HG02970 (cell line): ENCODE results near the gene MNT.
A peak's percentile ranks its signal among the peaks of the same experiment; 100 is the strongest.

Source experiments
- ATAC-seq: cut with Tn5 transposase; IDR thresholded peaks from one replicate; pipeline ENCODE4 v1.9.1; 2021; ENCODE audit warnings: mild to moderate bottlenecking, moderate library complexity, moderate number of reproducible peaks; ENCODE audit not compliant: unreplicated experiment, low FRiP score

MNT gene

GRCh38 chr17:2397247-2398171 is 3.4 kb downstream of the MNT start:
- no peak for ATAC-seq

DNA sequence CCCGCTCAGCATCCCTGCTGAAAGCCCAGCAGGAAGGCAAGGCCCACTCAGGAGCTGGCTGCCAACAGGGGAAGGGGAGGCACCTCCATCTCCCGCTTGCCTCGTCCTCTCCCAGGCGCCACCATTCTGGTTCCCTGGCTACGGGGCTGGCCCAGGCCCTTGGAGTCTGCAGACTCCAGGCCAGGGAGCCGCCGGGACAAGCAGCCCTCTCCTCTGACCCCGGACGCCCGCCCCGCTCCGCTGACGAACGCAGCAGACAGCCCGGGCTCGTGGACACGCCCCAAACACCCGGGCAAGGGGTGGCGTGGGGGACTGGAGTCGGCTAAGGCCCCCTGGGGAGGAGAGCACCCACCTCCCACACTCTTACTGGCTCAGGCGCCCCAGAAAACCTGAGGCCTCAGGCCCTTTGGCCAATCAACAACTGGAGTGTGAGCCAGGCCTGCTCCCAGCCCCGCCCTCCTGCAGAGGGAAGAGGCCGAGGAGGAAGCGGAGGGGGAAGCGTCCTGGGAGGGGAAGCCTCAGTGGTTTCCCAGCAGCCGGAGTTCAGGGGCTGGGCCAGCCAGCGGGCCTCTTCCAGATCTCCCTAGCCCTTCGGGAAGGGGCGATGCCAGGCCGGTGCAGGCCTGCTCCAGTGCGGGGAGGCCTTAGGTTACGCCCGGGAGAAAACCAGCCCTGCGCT is 4.2 kb downstream of the MNT start:
- no peak for ATAC-seq

GRCh38 chr17:2396192-2396567 is 4.7 kb downstream of the MNT start:
- no peak for ATAC-seq

- no peak for ATAC-seq
Measured at GRCh38 chr17:2395258-2396181, 5.3 kb downstream of the MNT start.

DNA sequence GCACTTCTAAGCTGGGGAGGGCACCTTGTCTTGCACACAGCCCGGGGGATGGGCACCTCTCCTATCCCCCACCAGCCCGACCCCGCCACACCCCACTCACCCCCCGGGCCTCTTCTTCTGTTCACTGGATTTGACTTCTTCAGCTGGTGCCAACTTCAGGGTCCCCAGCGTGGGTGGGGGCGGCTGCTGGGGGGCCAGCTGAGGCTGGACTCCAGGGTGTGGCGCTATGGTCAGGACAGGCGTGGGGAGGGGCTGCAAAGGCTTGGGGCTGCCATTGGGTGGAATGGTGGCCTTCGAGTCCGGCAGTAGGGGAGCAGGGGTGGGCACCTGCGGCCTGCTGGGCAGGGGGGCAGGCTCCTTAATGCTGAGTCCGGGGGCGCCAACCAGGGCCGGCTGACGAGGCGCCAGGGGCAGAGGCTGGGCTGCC is 6.1 kb downstream of the MNT start:
- no peak for ATAC-seq

DNA sequence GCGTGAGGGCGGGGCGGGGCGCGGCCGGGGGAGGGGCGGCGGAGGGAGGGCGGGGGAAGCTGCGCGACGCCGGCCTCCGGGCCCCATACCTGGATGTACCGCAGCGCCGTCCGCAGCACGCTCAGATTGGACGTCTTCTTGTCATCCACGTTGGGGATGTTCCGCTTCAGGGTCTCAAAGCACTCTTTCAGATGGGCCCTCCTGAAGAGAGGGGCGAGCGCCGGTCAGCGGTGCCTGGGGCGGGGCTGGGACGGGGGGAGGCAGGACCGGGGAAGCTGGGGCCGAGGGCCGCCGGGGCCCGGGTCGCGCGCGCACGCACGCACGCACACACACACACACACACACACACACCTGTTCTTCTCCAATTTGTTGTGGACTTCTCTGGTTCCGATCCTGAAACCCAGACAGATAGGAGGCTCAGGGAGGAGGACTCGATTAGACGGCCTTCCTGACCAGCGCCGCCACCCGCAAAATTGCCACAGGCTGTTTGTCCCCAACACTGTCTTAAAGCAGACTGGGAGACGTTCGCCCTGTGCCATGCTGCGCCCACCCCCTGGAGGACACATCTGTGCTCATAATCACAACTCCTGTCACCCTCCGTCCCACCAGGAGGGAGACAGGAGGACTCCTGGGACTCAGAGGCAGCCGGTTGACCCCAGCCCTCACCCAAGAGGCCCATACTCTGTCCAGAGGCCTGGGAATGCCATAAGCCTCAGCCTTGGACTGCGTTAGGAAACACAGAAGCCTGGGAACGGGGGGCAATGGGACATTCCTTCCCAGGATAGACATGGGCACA is 6.7 kb downstream of the MNT start:
- peak; percentile 5 for ATAC-seq

- ATAC-seq: peak; percentile 37
Measured at GRCh38 chr17:2393174-2393953, 7.5 kb downstream of the MNT start.

- ATAC-seq: peak; percentile 47
Measured at GRCh38 chr17:2392252-2393173, 8.3 kb downstream of the MNT start.

GRCh38 chr17:2391597-2392251 is 9.1 kb downstream of the MNT start:
- ATAC-seq: no peak

DNA sequence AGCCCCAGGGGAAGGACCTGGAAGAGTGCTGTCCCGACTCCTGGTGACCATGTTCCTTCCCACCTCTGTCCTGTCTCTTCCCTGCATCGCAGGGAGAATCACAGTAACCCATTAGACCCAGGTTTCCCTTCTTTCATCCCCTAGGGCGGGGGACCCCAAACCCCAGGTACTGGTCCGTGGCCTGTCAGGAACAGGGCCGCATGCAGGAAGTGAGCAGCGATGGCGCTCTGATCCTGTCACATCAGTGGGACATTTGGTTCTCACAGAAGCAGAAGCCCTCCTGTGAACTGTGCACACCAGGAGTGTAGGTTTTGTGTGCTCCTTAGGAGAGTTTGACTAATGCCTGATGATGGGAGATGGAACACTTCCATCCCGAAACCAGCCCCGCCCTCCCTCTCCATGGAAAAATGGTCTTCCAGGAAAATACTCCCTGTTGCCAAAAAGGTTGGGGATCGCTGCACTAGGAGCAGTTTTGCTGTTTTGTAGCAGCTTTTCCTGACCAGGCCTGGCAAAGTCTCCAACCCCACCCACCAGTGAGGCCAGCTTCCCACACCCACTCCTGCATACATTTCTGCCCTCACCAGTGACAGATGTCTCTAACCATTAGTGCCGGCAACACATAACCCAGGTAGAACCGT is 10.5 kb downstream of the MNT start:
- no peak for ATAC-seq

GRCh38 chr17:2388683-2389055 is 12.2 kb downstream of the MNT start:
- no peak for ATAC-seq

- ATAC-seq: no peak
Measured at GRCh38 chr17:2388020-2388682, 12.7 kb downstream of the MNT start.

DNA sequence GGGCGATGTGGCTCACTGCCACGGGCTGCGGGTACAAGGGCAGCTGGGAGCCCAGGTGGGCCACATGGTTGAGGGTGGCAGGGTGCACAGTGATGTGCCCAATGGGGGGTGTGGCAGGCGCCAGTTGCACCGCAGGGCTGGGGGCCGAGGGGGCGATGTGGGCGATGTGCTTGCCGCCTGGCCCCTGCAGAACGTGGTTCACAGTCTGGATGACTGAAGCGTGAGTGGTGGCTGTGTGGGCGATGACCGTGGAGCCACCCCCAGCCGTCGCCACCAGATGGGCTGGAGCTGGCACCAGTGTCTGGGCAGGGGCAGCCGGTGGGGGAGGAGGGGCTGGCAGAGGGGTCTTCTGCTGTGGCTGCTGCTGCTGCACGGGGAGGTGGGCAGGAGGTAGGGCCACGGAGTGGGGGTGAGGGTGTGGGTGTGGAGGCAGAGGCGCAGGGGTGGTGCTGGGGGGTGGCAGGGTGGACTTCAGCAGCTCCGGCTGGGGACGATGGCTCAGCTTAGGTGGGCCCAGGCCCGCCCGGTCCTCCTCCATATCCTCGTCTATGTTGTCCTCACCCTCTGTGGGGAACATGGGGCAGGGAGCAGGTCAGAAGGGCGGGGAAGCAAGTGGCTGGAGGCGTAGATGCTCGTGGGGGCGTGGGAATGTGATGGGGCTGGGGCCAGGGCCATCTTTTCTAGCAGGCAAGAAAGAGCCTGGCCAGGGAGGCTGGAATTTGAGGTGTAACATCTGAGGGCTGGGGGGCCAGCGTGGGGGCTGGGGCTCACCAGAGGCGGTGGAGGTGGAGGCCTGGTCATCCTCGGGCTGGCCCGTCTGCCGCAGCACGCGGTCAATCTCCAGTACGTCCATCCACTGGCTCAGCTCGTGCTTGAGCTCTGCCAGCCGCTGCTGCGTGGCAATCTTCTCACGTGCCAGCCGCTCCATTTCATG is 13.5 kb downstream of the MNT start:
- ATAC-seq: no peak

GRCh38 chr17:2386400-2387085 is 14.3 kb downstream of the MNT start:
- ATAC-seq: no peak
